HepG2 (cell line): Measurements from ENCODE around the gene NR2F6.

Source experiments
- TAF1 ChIP-seq: sonication (generic); formaldehyde crosslinking; IDR thresholded peaks from 2 replicates; pipeline ENCODE4 v1.4.0; 2020; ENCODE audit warnings: missing genetic modification reagents
- ZC3H4 ChIP-seq: sonication (generic); formaldehyde crosslinking; IDR thresholded peaks from 2 replicates; pipeline ENCODE4 v1.4.0; 2020; ENCODE audit warnings: missing genetic modification reagents, borderline replicate concordance

GRCh38 chr19:17256130-17256529, 10.4 kb upstream of the NR2F6 start:
- no peak for TF ChIP-seq TAF1 (CRISPR knock-in tag)
- no peak for TF ChIP-seq ZC3H4
